Duodenal mucosa (tissue), 2 donors: Measurements from ENCODE around the gene TSPYL1.

ENCODE experiments used
- H3K27ac ChIP-seq: one replicate; pipeline ENCODE4 v1.7.0; 2013; ENCODE audit warnings: low read depth, low read length
- H3K27me3 ChIP-seq, 2 donors: one replicate each; pipeline ENCODE4 v1.7.0; 2013; ENCODE audit warnings: low read length in 2 of 2, control low read depth in 1 of 2; ENCODE audit not compliant: insufficient read depth in 2 of 2, control insufficient read depth in 1 of 2
- H3K36me3 ChIP-seq, 2 donors: one replicate each; pipeline ENCODE4 v1.7.0; 2013; ENCODE audit warnings: low read length in 2 of 2, control low read depth in 1 of 2; ENCODE audit not compliant: insufficient read depth in 2 of 2, control insufficient read depth in 1 of 2
- H3K4me1 ChIP-seq, 2 donors: one replicate each; pipeline ENCODE4 v1.7.0; 2013; ENCODE audit warnings: low read length in 2 of 2, control low read depth in 1 of 2; ENCODE audit not compliant: insufficient read depth in 2 of 2, control insufficient read depth in 1 of 2
- H3K4me3 ChIP-seq, 2 donors: one replicate each; pipeline ENCODE4 v1.7.0; 2013; ENCODE audit warnings: low read length in 2 of 2, low read depth in 1 of 2
- H3K9ac ChIP-seq, 2 donors: one replicate each; pipeline ENCODE4 v1.7.0; 2013; ENCODE audit warnings: low read length in 2 of 2, low read depth in 1 of 2
- H3K9me3 ChIP-seq, 2 donors: one replicate each; pipeline ENCODE4 v1.7.0; 2013; ENCODE audit warnings: low read length in 2 of 2, control low read depth in 1 of 2; ENCODE audit not compliant: control insufficient read depth in 1 of 2

Gene TSPYL1

DNA sequence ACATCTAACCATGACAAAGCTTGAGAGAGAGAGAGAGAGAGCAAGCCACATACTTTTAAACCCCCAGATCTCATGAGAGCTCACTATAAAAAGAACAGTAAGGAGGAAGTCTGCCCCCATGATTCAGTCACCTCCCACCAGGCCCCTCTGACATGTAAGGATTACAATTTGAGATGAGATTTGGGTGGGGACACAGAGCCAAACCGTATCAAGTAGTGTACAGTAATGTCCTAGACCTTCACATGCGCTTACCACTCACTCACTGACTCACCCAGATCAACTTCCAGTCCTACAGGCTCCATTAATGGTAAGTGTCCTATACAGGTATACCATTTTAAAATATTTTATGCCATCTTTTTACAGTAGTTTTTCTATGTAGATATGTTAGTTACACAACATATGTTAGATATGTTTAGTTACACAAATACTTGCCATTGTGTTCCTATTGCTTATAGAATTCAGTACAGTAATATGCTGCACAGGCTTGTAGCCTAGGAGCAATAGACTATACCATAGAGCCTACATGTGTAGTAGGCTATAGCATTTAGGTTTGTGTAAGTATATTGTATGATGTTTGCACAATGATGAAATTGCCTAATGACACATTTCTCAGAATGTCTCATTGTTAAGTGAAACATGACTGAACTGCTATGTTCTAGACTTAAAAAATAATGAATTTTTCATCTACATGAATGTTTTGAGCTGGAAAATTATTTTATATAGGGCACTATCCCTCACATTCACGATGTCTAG is 11.7 kb downstream of the TSPYL1 start:
- Histone ChIP-seq H3K27me3 (no peaks in the 10 kb centered on the region), H3K4me1 (no peaks in the 10 kb centered on the region), H3K9ac (no peak overlapping the region), H3K9me3 (peaks cover 4 to 9% of the 10 kb centered on the region in 2 donors), H3K36me3 (peaks cover 6 to 20% of the 10 kb centered on the region in 2 donors), H3K4me3 (no peak overlapping the region), H3K27ac (no peak overlapping the region)

DNA sequence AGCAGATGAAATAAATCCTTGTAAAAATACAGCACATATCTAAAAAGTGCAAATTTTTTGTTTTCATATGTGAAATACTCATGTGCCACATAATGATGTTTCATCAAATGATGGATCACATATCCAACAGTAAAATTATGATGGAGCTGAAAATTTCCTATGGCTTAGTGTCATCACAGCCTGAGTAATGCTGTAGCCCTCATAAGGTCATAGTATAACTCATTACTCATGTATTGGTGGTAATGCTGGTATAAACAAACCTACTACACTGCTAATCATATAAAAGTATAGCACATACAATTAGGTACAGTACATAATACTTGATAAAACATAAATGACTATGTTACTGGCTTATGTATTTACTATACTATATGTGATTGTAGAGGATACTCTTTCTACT is 12.9 kb downstream of the TSPYL1 start:
- no peak overlapping the region for H3K9ac ChIP-seq
- H3K27ac ChIP-seq = no peak overlapping the region
- H3K27me3 ChIP-seq = no peaks in the 10 kb centered on the region
- H3K36me3 ChIP-seq = peaks cover 0 to 20% of the 10 kb centered on the region in 2 donors
- no peaks in the 10 kb centered on the region for H3K4me1 ChIP-seq
- H3K9me3 ChIP-seq = peaks cover 4 to 12% of the 10 kb centered on the region in 2 donors
- H3K4me3 ChIP-seq = no peak overlapping the region

DNA sequence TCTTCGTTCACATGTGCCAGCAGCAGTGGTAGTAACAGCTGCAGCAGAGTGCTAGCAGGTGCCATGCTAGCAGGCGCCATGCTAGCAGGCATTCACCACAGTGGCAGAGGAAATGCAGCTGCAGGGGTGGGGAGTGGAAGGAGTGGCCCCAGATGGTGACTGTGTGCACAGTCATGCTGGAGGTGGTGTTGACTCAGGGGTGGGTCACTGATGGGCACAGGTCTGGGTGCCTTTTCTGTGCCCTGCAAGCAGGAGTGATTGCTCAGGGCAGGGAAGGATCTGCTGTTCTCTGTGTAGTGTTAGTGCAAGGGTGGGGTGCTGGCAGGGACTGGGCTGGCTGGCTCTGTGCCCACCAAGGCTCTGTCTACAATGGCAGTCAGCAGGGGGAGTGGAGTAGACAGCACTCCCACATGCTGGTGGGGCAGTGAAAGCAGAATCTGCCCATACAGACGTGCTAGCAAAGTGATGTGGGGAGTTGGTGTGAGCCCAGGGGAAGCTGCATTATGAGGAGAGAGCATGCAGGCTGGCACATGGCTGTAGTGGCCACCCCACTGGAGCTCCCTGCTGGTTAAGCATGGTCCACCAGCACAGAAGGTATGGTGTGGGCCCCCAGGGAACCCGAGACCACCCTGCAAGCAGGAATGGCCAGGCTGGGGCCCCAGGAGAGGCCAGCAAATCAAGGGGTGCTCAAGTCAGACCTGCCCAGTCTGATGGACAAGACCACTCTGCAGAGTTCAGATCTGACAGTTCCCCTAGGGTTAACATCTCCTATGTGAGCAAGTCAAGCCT is 14.5 kb downstream of the TSPYL1 start:
- Histone ChIP-seq H3K27me3 (no peaks in the 10 kb centered on the region), H3K4me3 (no peak overlapping the region), H3K36me3 (peaks cover 0 to 16% of the 10 kb centered on the region in 2 donors), H3K9ac (no peak overlapping the region), H3K9me3 (peaks cover 4 to 12% of the 10 kb centered on the region in 2 donors), H3K4me1 (no peaks in the 10 kb centered on the region), H3K27ac (no peak overlapping the region)

DNA sequence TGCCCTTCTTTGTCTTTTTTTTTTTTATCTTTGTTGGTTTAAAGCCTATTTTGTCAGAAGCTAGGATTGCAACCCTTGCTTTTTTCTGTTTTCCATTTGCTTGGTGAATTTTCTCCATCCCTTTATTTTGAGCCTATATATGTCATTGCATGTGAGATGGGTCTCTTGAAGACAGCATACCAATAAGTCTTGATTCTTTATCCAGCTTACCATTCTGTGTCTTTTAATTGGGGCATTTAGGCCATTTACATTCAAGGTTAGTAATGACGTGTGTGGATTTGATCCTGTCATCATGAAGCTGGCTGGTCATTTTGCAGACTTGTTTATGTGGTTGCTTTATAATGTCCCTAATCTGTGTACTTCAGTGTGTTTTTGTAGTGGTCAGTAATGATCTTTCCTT is 16.4 kb downstream of the TSPYL1 start:
- H3K36me3 ChIP-seq = peaks cover 0 to 18% of the 10 kb centered on the region in 2 donors
- H3K27ac ChIP-seq = no peak overlapping the region
- H3K9me3 ChIP-seq = peaks cover 4 to 12% of the 10 kb centered on the region in 2 donors
- H3K9ac ChIP-seq = no peak overlapping the region
- no peaks in the 10 kb centered on the region for H3K4me1 ChIP-seq
- no peak overlapping the region for H3K4me3 ChIP-seq
- no peaks in the 10 kb centered on the region for H3K27me3 ChIP-seq

DNA sequence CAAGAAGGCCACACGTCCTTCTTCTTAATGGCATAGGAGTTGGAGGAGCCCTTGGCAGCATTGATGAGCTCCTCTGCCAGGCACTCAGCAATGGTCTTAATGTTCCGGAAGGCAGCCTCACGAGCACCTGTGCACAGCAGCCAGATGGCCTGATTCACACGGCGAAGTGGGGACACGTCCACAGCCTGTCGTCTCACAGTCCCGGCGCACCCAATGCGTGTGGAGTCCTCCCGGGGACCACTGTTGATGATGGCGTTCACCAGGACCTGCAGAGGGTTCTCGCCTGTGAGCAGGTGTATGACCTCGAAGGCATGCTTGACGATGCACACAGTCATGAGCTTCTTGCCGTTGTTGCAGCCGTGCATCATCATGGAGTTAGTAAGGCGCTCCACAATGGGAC is 21.2 kb downstream of the TSPYL1 start:
- H3K9ac ChIP-seq = no peak overlapping the region
- no peak overlapping the region for H3K27ac ChIP-seq
- H3K4me1 ChIP-seq = peaks cover 3 to 15% of the 10 kb centered on the region in 2 donors
- H3K27me3 ChIP-seq = no peaks in the 10 kb centered on the region
- no peak overlapping the region for H3K4me3 ChIP-seq
- H3K9me3 ChIP-seq = peaks cover 1 to 9% of the 10 kb centered on the region in 2 donors
- peaks cover 0 to 2% of the 10 kb centered on the region in 2 donors for H3K36me3 ChIP-seq

DNA sequence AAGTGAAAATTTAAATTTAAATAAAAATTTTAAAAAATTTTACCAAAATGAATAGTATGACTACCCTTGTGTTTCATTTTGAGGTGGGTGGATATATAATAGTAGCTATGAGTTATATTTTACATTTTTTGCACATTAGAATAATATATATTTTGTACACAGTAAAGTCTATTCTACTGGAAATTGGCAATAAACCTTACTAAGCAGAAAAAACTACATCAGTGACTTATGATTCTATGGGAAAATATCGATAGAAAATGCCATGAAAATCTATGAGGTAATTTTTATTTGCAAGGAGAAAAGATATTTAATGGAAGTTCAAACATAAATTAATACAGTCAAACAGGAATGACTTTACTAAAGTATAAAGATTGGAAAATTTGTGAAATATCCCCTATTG is 23.0 kb downstream of the TSPYL1 start:
- no peaks in the 10 kb centered on the region for H3K27me3 ChIP-seq

DNA sequence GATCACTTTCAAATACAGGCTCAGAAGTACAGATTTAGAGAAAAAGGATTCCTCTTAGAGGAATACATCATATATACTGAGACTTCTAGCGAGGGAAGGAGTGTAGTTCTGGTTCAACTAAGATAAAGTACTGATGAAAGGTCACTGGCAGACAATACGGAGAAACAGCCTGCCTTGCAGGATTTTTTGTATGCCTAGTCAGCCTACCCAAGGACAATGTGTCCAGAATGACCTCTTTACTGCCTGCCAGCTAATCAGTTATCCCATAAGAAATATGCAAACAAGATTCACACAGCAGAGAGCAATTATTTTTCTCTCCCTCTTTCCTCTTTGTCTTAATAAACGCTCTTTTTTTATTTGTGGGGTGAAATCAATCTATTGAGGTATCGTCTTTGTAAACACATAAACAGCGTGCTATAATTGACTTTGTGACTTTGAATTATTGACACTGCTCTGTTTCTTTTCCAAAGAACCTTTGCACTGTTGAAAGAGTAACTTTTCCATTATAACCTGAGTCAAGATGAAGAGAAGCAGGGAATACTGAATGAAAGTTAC is 24.4 kb downstream of the TSPYL1 start:
- no peaks in the 10 kb centered on the region for H3K9me3 ChIP-seq
- H3K27ac ChIP-seq = no peak overlapping the region
- no peak overlapping the region for H3K9ac ChIP-seq
- no peaks in the 10 kb centered on the region for H3K27me3 ChIP-seq
- no peak overlapping the region for H3K4me3 ChIP-seq
- peaks cover 0 to 2% of the 10 kb centered on the region in 2 donors for H3K36me3 ChIP-seq
- peaks cover 26 to 42% of the 10 kb centered on the region in 2 donors for H3K4me1 ChIP-seq

More for the DNA sequence above, 23.0 kb downstream of the TSPYL1 start:
- Histone ChIP-seq H3K9me3 (no peaks in the 10 kb centered on the region), H3K36me3 (peaks cover 0 to 2% of the 10 kb centered on the region in 2 donors), H3K9ac (no peak overlapping the region), H3K4me1 (peaks cover 16 to 30% of the 10 kb centered on the region in 2 donors), H3K27ac (no peak overlapping the region), H3K4me3 (no peak overlapping the region)

DNA sequence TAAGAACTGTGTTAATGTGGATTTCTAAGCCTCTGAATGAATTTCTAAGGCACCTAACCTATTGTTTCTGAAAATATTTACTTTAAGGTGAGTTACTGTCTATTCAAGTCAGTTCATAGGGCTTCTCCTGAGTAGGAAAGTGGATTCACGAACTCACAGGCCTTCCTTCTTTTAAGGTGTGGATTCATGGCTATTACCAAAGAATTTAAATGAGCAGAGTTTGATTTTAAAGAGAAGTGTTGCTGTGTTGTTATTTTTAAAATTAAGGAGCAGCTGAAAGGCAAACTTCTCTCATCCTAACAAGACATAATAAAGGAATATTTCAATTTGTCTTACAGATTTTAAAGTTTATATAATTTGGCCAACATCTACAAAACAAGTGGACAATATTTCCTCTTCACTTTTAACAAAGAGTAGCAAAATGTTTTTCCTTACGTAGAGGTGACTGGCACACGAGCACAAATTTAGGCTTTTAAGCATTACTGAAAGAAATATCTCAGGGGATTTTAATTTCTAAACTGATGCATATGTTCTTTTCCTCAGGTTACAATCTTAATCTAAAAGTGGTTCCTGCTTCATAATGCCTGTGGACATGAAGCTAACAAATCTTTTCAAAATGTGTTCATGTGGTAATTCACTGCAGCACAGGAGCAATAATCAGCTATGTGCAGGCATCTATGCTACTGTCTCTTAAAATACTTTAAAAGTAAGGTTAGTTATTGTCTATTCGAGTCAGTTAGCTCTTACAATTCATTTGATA is 25.3 kb downstream of the TSPYL1 start:
- Histone ChIP-seq H3K27ac (peak overlapping the region; percentile 24), H3K36me3 (peaks cover 0 to 2% of the 10 kb centered on the region in 2 donors), H3K9ac (peak overlapping the region; percentile 74 to 84), H3K27me3 (no peaks in the 10 kb centered on the region), H3K4me1 (peaks cover 27 to 42% of the 10 kb centered on the region in 2 donors), H3K4me3 (peak overlapping the region; percentile 90 to 91), H3K9me3 (no peaks in the 10 kb centered on the region)

DNA sequence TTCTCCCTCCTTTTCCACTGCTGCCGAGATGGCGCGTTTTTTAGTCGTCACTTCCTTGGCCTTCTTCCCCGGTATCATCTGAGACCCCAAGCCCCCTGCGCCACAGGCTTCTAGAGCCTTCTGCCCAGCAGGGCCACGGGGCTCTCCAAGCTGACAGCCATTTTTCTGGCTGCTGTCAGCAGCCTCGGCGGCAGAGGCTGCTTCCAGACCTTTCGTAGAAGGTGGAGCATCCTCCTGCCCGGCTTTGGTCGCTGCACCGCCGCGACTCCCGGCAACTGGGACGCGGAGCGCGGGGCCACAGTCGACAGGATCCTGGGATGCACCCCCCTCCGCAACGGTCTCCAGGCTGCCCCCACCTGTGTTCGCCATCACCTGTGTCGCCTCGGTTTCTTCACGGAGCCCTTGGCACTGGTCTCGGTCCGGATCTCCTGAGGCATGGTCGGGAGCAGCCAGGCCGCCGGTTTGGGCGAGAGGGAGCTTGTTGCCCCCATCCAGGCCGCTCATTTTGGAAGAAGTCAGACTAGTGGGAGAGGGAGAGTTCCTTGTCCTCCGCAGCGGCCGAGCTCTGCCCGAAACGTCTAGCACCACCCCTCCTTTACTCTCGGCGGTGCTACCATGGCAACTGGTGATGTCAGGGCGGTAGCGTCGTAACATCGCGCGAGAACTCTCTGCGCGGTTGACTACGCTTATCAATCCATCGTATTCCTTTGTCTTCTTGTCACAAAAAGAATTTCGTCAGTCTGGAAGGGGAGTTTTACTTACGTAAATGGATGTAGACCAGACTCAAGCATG is 26.0 kb downstream of the TSPYL1 start, which contains the start of gene TSPYL4:
TSPYL4 (minus strand) TSS at position 571 of the 792 bp plus-strand sequence; CDS start at position 504, 67 bp downstream.
- Histone ChIP-seq H3K9ac (peak within 1 kb of the TSS; percentile 74 to 84), H3K27me3 (no peaks in the 10 kb centered on the region), H3K9me3 (no peaks in the 10 kb centered on the region), H3K4me3 (peak within 1 kb of the TSS; percentile 90 to 91), H3K36me3 (peaks cover 0 to 1% of the 10 kb centered on the region in 2 donors), H3K4me1 (peaks cover 27 to 42% of the 10 kb centered on the region in 2 donors), H3K27ac (peak within 1 kb of the TSS; percentile 73)
